GM12874 (cell line): ENCODE data around the gene FNDC3B.

Source experiments
- CTCF ChIP-seq: IDR thresholded peaks from 2 replicates; pipeline ENCODE4 v1.5.1; 2011; ENCODE audit warnings: low read depth, mild to moderate bottlenecking, control low read depth, low read length, moderate library complexity; ENCODE audit not compliant: insufficient read depth

The FNDC3B gene

DNA sequence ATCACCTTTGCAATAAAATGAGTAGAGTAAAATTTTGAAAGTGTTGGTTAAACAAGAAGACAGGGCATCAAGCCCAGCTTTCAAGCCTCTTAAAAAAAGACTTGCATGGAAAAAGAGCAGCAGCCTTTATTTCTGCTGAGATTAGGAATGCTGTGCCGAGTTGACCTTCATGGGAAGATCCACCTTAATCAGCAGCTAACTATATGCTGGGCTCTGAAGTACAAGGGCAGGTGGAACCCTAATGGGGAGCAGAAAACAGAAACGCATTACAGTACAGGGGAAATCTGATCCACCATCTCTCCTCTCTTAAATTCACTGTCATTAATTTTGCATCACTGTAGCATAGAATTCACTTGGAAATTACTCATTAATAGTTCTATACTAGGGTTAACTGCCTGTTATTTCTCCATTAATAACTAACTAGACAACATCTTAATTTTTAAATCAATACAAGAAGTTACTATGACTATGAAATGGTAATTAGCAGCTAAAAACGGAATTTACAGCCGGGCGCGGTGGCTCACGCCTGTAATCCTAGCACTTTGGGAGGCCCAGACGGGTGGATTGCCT lies 275.3 kb downstream of the FNDC3B start:
- TF ChIP-seq CTCF, result no peak

- no peak for TF ChIP-seq CTCF
Observed at GRCh38 chr3:172315401-172316091, 276.2 kb downstream of the FNDC3B start.

DNA sequence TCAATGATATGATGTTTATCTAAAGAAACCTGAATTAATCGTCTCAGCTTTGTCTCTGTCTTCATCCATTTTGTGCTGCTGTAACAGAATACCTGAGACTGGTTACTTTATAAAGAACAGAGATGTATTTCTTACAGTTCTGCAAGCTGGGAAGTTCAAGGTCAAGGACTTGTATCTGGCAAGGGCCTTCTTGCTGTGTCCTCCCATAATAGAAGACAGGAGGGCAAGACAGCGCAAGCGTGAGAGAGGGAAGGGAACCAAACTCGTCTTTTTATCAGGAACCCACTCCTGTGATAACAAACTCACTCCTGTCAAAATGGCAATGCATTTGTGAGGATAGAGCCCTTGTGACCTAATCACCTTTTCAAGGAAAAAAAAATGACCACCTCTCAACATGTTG lies 277.4 kb downstream of the FNDC3B start:
- no peak for TF ChIP-seq CTCF

DNA sequence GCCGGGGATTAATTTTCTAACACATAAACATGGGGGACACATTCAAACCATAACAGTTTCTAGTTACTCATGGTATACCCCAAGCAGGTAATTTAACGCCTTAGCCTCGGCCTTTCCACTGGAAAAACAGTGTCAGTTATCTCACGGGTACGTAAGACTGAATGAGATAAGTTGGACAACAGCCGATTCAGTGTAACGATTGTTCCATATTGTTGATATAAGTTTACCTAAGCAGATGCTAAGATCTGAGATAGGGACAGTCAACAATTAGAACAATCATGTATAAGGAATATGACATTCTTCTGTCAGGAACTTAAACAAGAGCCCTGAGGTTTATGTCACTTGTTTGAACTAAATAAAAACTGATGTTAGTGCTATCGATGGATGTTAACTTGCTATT lies 278.1 kb downstream of the FNDC3B start:
- TF ChIP-seq CTCF, result no peak

DNA sequence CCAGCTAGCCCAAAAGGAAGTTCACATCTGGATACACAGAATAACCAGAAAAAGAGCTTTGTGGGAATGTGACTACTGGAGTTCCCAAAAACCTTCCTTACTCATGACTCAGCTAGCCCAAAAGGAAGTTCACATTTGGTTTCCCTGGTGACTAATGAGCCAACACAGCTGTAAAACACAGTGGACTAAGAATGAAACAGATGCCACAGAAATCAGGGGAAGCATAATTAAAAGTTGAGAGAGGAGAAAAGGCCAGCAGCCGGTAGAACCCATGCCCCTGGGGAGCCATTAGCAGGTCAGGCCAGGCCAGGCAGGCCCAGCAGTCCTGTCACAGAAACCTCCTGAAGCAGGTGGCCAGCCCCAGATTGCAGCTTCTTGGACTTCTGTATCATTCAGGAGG lies 278.6 kb downstream of the FNDC3B start:
- TF ChIP-seq CTCF, result no peak

DNA sequence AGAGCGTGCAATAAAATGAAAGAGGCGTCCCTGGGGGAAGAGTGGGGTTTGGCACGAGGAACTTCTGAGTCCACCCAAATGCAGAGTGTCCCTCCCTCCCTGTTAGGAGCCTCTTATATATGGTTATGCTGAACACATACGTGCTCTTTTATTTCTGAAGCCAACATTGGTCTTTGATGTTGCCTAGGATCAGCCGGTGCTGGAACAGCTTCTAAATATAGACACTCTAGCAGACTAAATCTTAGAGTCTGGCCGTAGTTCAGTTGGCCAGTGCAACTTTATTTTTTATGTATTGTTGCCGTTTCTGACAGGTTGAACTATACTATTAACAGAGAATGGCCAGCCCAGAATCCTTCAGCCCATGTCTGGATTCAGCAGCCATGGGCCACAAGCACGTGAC lies 280.2 kb downstream of the FNDC3B start:
- no peak for TF ChIP-seq CTCF

GRCh38 chr3:172320468-172320867 lies 281.1 kb downstream of the FNDC3B start:
- no peak for TF ChIP-seq CTCF
